BJ (cell line): ENCODE measurements around the gene SLC4A5. TPM values are rescaled to one million over a fixed set of nuclear protein-coding genes. Genes with fewer than 3 reads are reported as not detected.

Experiments used
- CTCF ChIA-PET: fragments of 350-600 bp; formaldehyde crosslinking; extraction: SDS; loops from one replicate; lab custom pipeline; 2021; ENCODE audit warnings: antibody characterized with exemption, inconsistent platforms; lab: Yijun Ruan, JAX
- POLR2A ChIA-PET: fragments of 300-600 bp; sonication (Branson Sonifier 250); formaldehyde crosslinking; extraction: SDS; loops from one replicate; lab custom pipeline; 2021; ENCODE audit warnings: antibody characterized with exemption; lab: Charles Lee
- DNase-seq: peaks from one replicate; pipeline ENCODE4 v3.0.0-alpha.2; 2011; ENCODE audit warnings: low read depth
- H3K27me3 ChIP-seq: 2 replicates; pipeline ENCODE4 v1.6.0; 2011; ENCODE audit warnings: low read length; ENCODE audit not compliant: control insufficient read depth, insufficient read depth
- H3K36me3 ChIP-seq: 2 replicates; pipeline ENCODE4 v1.5.1; 2011; ENCODE audit warnings: low read length; ENCODE audit not compliant: control insufficient read depth, insufficient read depth
- H3K4me3 ChIP-seq: 2 replicates; pipeline ENCODE4 v1.5.1; 2011; ENCODE audit warnings: low read depth, mild to moderate bottlenecking, control low read depth, low read length
- CTCF ChIP-seq: IDR thresholded peaks from 2 replicates; pipeline ENCODE4 v1.5.1; 2011; ENCODE audit warnings: low read depth, mild to moderate bottlenecking, control low read depth, inconsistent platforms, low read length, moderate library complexity; ENCODE audit not compliant: insufficient read depth
- polyA plus RNA-seq: library from polyadenylated mRNA; depleted of rRNA; stranded (reverse); fragments of >200 nt; gene quantifications from 2 replicates; pipeline ENCODE4 v1.2.3, GENCODE V29; 2011

Gene SLC4A5
- polyA plus RNA-seq, 1 experiment: 0.07 TPM

- POLR2A ChIA-PET: no interaction called here
These were observed 25.5 kb downstream of the SLC4A5 start for GRCh38 chr2:74317701-74318100.

GRCh38 chr2:74316627-74317295, 26.5 kb downstream of the SLC4A5 start:
- DNase-seq: no peak
- no peaks in the 10 kb centered on the region; the same call in none of the 2 replicates for H3K27me3 ChIP-seq
- no peaks in the 10 kb centered on the region for H3K36me3 ChIP-seq
- ChIA-PET POLR2A (interaction anchor here (0.6 kb wide), 1 partner anchor 18 kb away, joined by 4 read pairs; no protein-coding TSS in a partner anchor), CTCF (interaction anchor here (1.1 to 3.8 kb wide), 2 partner anchors 11 to 18 kb away, joined by 3 to 31 read pairs; no protein-coding TSS in a partner anchor)
- TF ChIP-seq CTCF: no peak
- no peak overlapping the region for H3K4me3 ChIP-seq

More at GRCh38 chr2:74317701-74318100, 25.5 kb downstream of the SLC4A5 start:
- DNase-seq: no peak
- TF ChIP-seq CTCF: no peak
- H3K27me3 ChIP-seq: no peaks in the 10 kb centered on the region; the same call in 1 of the 2 replicates
- CTCF ChIA-PET: no interaction called here
- no peak overlapping the region for H3K4me3 ChIP-seq
- H3K36me3 ChIP-seq: no peaks in the 10 kb centered on the region

- no peak overlapping the region for H3K4me3 ChIP-seq
- no peak for TF ChIP-seq CTCF
- POLR2A ChIA-PET: no interaction called here
- no peaks in the 10 kb centered on the region; the same call in 1 of the 2 replicates for H3K27me3 ChIP-seq
- no peak for DNase-seq
- CTCF ChIA-PET: interaction anchor here (0.8 to 3.8 kb wide), 3 partner anchors 18 to 21 kb away, joined by 3 to 31 read pairs (median 3); no protein-coding TSS in a partner anchor
- H3K36me3 ChIP-seq: no peaks in the 10 kb centered on the region
These were observed 29.1 kb downstream of the SLC4A5 start for GRCh38 chr2:74314107-74314506.

- DNase-seq: no peak
- ChIA-PET POLR2A (no interaction called here), CTCF (interaction anchor here (1.1 to 3.8 kb wide), 2 partner anchors 21 kb away, joined by 3 to 31 read pairs; no protein-coding TSS in a partner anchor)
- H3K4me3 ChIP-seq: no peak overlapping the region
- H3K27me3 ChIP-seq: no peaks in the 10 kb centered on the region; the same call in 1 of the 2 replicates
- TF ChIP-seq CTCF: no peak
- no peaks in the 10 kb centered on the region for H3K36me3 ChIP-seq
These were observed 29.7 kb downstream of the SLC4A5 start for GRCh38 chr2:74313497-74313896.

GRCh38 chr2:74312913-74313312, 30.3 kb downstream of the SLC4A5 start:
- ChIA-PET POLR2A (no interaction called here), CTCF (interaction anchor here (0.6 kb wide), 1 partner anchor 22 kb away, joined by 3 read pairs; no protein-coding TSS in a partner anchor)
- Histone ChIP-seq H3K36me3 (no peaks in the 10 kb centered on the region), H3K27me3 (no peaks in the 10 kb centered on the region; the same call in 1 of the 2 replicates), H3K4me3 (no peak overlapping the region)
- no peak for DNase-seq
- TF ChIP-seq CTCF: no peak
